Activated CD4-positive, alpha-beta T cell treated with anti-CD3 and anti-CD28 coated beads, Interleukin-2, amount 10 ng/mL, durations not matched to agents 7 days and 5 days (primary cell): ENCODE results near the gene CLEC4M. TPM values are rescaled to one million over a fixed set of nuclear protein-coding genes. Genes with fewer than 3 reads are reported as not detected.
A peak's percentile ranks its signal among the peaks of the same experiment; 100 is the strongest.
"Not testable (repeated sequence)": the region's sequence is repeated elsewhere in the genome, so short reads cannot be mapped to it uniquely, and the experiment has no call there.

ENCODE experiments used
- CTCF ChIA-PET: fragments of 350-600 bp; sonication (Branson Sonifier 250); formaldehyde crosslinking; loops from one replicate; lab custom pipeline; 2021; ENCODE audit warnings: antibody characterized with exemption; lab: Charles Lee
- POLR2A ChIA-PET: fragments of 350-600 bp; sonication (Branson Sonifier 250); formaldehyde crosslinking; loops from one replicate; lab custom pipeline; 2021; ENCODE audit warnings: antibody characterized with exemption; lab: Charles Lee
- DNase-seq: peaks from one replicate; pipeline ENCODE4 v3.0.0-alpha.2; 2020
- H3K27ac Mint-ChIP-seq: one replicate; pipeline ENCODE4 v1.8.0; 2021; ENCODE audit warnings: mild to moderate bottlenecking, moderate library complexity, mixed read lengths
- H3K27me3 Mint-ChIP-seq: one replicate; pipeline ENCODE4 v1.8.0; 2021; ENCODE audit warnings: mixed read lengths
- H3K36me3 Mint-ChIP-seq: one replicate; pipeline ENCODE4 v1.8.0; 2021; ENCODE audit warnings: low read depth, mixed read lengths
- H3K4me1 Mint-ChIP-seq: one replicate; pipeline ENCODE4 v1.8.0; 2021; ENCODE audit warnings: mixed read lengths
- H3K4me3 Mint-ChIP-seq: one replicate; pipeline ENCODE4 v1.8.0; 2021; ENCODE audit warnings: mild to moderate bottlenecking, moderate library complexity, mixed read lengths
- H3K9me3 Mint-ChIP-seq: one replicate; pipeline ENCODE4 v1.8.0; 2021; ENCODE audit warnings: mixed read lengths
- total RNA-seq, 2 experiments: library from RNA; stranded (reverse); gene quantifications; one replicate each; pipeline ENCODE4 v1.2.3, GENCODE V29; 2021

Gene CLEC4M
- total RNA-seq, 2 experiments from 2014 or later, result not detected

GRCh38 chr19:7806876-7807275 lies 43.8 kb downstream of the CLEC4M start:
- CTCF ChIA-PET, result interaction anchor here (0.7 to 3.0 kb wide), 2 partner anchors 126 to 422 kb away, joined by 3 to 10 read pairs; partner anchors contain the start of gene TRAPPC5

GRCh38 chr19:7808108-7808507 lies 45.1 kb downstream of the CLEC4M start:
- ChIA-PET CTCF (interaction anchor here (0.6 kb wide), 1 partner anchor 58 kb away, joined by 3 read pairs; no protein-coding TSS in a partner anchor), POLR2A (no interaction called here)
- Mint-ChIP-seq H3K36me3 (peaks cover 6% of the 10 kb centered on the region), H3K27ac (no peak overlapping the region), H3K4me3 (no peak overlapping the region), H3K9me3 (peaks cover 21% of the 10 kb centered on the region), H3K27me3 (peaks cover 20% of the 10 kb centered on the region), H3K4me1 (peaks cover 14% of the 10 kb centered on the region)
- DNase-seq, result no peak

More at GRCh38 chr19:7806876-7807275, 43.8 kb downstream of the CLEC4M start:
- POLR2A ChIA-PET, result no interaction called here
- Mint-ChIP-seq H3K36me3 (peaks cover 3% of the 10 kb centered on the region), H3K27me3 (peaks cover 28% of the 10 kb centered on the region), H3K4me3 (no peak overlapping the region), H3K27ac (no peak overlapping the region), H3K9me3 (peaks cover 20% of the 10 kb centered on the region), H3K4me1 (peaks cover 14% of the 10 kb centered on the region)
- DNase-seq, result no peak

GRCh38 chr19:7811989-7812388 lies 48.9 kb downstream of the CLEC4M start:
- no peak overlapping the region for H3K27ac Mint-ChIP-seq
- no peak overlapping the region for H3K4me3 Mint-ChIP-seq
- peaks cover 10% of the 10 kb centered on the region for H3K36me3 Mint-ChIP-seq
- peaks cover 41% of the 10 kb centered on the region for H3K9me3 Mint-ChIP-seq
- no peak for DNase-seq
- ChIA-PET POLR2A (no interaction called here), CTCF (interaction anchor here (0.5 to 2.2 kb wide), 2 partner anchors 12 to 869 kb away, joined by 4 to 9 read pairs; no protein-coding TSS in a partner anchor)
- peaks cover 31% of the 10 kb centered on the region for H3K4me1 Mint-ChIP-seq
- H3K27me3 Mint-ChIP-seq, result peaks cover 12% of the 10 kb centered on the region

GRCh38 chr19:7815325-7815724 lies 52.3 kb downstream of the CLEC4M start:
- Mint-ChIP-seq H3K9me3 (peaks cover 44% of the 10 kb centered on the region), H3K4me3 (peak overlapping the region; percentile 50), H3K4me1 (peaks cover 18% of the 10 kb centered on the region), H3K36me3 (peaks cover 8% of the 10 kb centered on the region), H3K27me3 (peaks cover 27% of the 10 kb centered on the region), H3K27ac (peak overlapping the region; percentile 79)
- peak; percentile 36 for DNase-seq
- CTCF ChIA-PET, result no interaction called here
- POLR2A ChIA-PET, result no interaction called here

- peaks cover 39% of the 10 kb centered on the region for H3K9me3 Mint-ChIP-seq
- H3K27ac Mint-ChIP-seq, H3K36me3 Mint-ChIP-seq, H3K4me3 Mint-ChIP-seq, POLR2A ChIA-PET, DNase-seq, CTCF ChIA-PET: not testable (repeated sequence)
- H3K27me3 Mint-ChIP-seq, result peaks cover 31% of the 10 kb centered on the region
- peaks cover 18% of the 10 kb centered on the region for H3K4me1 Mint-ChIP-seq
Measured at GRCh38 chr19:7816040-7816439, 53.0 kb downstream of the CLEC4M start.

GRCh38 chr19:7817801-7818200 lies 54.8 kb downstream of the CLEC4M start:
- H3K36me3 Mint-ChIP-seq, result peaks cover 4% of the 10 kb centered on the region
- ChIA-PET CTCF (interaction anchor here (0.7 to 2.0 kb wide), 3 partner anchors 17 to 137 kb away, joined by 3 to 7 read pairs (median 5); partner anchors contain the start of gene TRAPPC5), POLR2A (no interaction called here)
- H3K4me3 Mint-ChIP-seq, result no peak overlapping the region
- peaks cover 34% of the 10 kb centered on the region for H3K27me3 Mint-ChIP-seq
- no peak overlapping the region for H3K27ac Mint-ChIP-seq
- peaks cover 18% of the 10 kb centered on the region for H3K4me1 Mint-ChIP-seq
- peaks cover 31% of the 10 kb centered on the region for H3K9me3 Mint-ChIP-seq
- DNase-seq, result no peak

- POLR2A ChIA-PET, result no interaction called here
- DNase-seq, result no peak
- Mint-ChIP-seq H3K4me3 (no peak overlapping the region), H3K27ac (no peak overlapping the region), H3K36me3 (peaks cover 4% of the 10 kb centered on the region), H3K9me3 (peaks cover 28% of the 10 kb centered on the region), H3K27me3 (peaks cover 38% of the 10 kb centered on the region), H3K4me1 (peaks cover 18% of the 10 kb centered on the region)
- CTCF ChIA-PET, result interaction anchor here (0.5 to 2.0 kb wide), 4 partner anchors 34 to 138 kb away, joined by 3 to 7 read pairs (median 4); partner anchors contain the start of gene TRAPPC5
Measured at GRCh38 chr19:7818806-7819205, 55.8 kb downstream of the CLEC4M start.

Other genes starting within 250 kb of the CLEC4M start
- gene ZNF358, start 247.1 kb upstream of the CLEC4M start, total RNA-seq, result 1 to 10 TPM; 6.5 to 6.7 TPM
- 10 to 100 TPM; 13.2 to 14.8 TPM for gene MCOLN1, start 240.6 kb upstream of the CLEC4M start, total RNA-seq
- gene PNPLA6, start 227.5 kb upstream of the CLEC4M start, total RNA-seq, result 100 to 1,000 TPM; 117 to 126 TPM
- under 1 TPM; 0.21 to 0.57 TPM for gene CAMSAP3, start 167.4 kb upstream of the CLEC4M start, total RNA-seq
- gene XAB2, start 133.7 kb upstream of the CLEC4M start, total RNA-seq, result 10 to 100 TPM; 46.0 to 50.0 TPM
- 100 to 1,000 TPM; 108 to 169 TPM for gene PET100, start 133.4 kb upstream of the CLEC4M start, total RNA-seq
- 1 to 10 TPM in 1 of 2 experiments, under 1 TPM in 1; 0.82 to 1.2 TPM for gene PCP2, start 129.5 kb upstream of the CLEC4M start, total RNA-seq
- gene STXBP2, start 126.1 kb upstream of the CLEC4M start, total RNA-seq, result 100 to 1,000 TPM; 131 to 158 TPM
- gene RETN, start 94.2 kb upstream of the CLEC4M start, total RNA-seq, result not detected
- gene MCEMP1, start 86.2 kb upstream of the CLEC4M start, total RNA-seq, result not detected
- 100 to 1,000 TPM; 105 to 106 TPM for gene TRAPPC5, start 82.4 kb upstream of the CLEC4M start, total RNA-seq
- gene FCER2, start 61.1 kb upstream of the CLEC4M start, total RNA-seq, result under 1 TPM; 0.23 to 0.30 TPM
- gene CLEC4G, start 31.1 kb upstream of the CLEC4M start, total RNA-seq, result not detected
- not detected for gene CD209, start 15.7 kb upstream of the CLEC4M start, total RNA-seq
- 10 to 100 TPM in 1 of 2 experiments, 1 to 10 TPM in 1; 9.7 to 11.2 TPM for gene EVI5L, start 67.0 kb downstream of the CLEC4M start, total RNA-seq
- gene PRR36, start 111.1 kb downstream of the CLEC4M start, total RNA-seq, result under 1 TPM; 0.10 to 0.15 TPM
- not detected for gene LRRC8E, start 125.3 kb downstream of the CLEC4M start, total RNA-seq
- 10 to 100 TPM; 44.1 to 45.6 TPM for gene MAP2K7, start 140.6 kb downstream of the CLEC4M start, total RNA-seq
- 1 to 10 TPM in 1 of 2 experiments, under 1 TPM in 1; 0.79 to 1.4 TPM for gene TGFBR3L, start 151.6 kb downstream of the CLEC4M start, total RNA-seq
- 10 to 100 TPM; 18.6 to 19.1 TPM for gene SNAPC2, start 157.1 kb downstream of the CLEC4M start, total RNA-seq
- not detected for gene CTXN1, start 162.9 kb downstream of the CLEC4M start, total RNA-seq
- 10 to 100 TPM; 44.0 to 59.9 TPM for gene TIMM44, start 180.4 kb downstream of the CLEC4M start, total RNA-seq
- gene ELAVL1, start 242.4 kb downstream of the CLEC4M start, total RNA-seq, result 100 to 1,000 TPM; 109 TPM